Sigmoid colon (tissue), 4 donors: Measurements from ENCODE around the gene DYNC1H1.

ENCODE experiments used
- POLR2A ChIP-seq, 2 donors: fragments of 450-650 bp; IDR thresholded peaks; one replicate each; pipeline ENCODE4 v1.6.1; 2016; ENCODE audit warnings: antibody characterized with exemption in 2 of 2, mild to moderate bottlenecking in 2 of 2, moderate library complexity in 2 of 2
- POLR2AphosphoS5 ChIP-seq, 4 donors: sonication (generic); formaldehyde crosslinking; IDR thresholded peaks; one replicate each; pipeline ENCODE4 v1.6.1; 2017; ENCODE audit warnings: antibody characterized with exemption in 4 of 4
- TF ChIP-seq, protein P1 (sequence below), 4 experiments: fragments of 450-650 bp in 3 of 4; fragments of 200-600 bp in 1 of 4; IDR thresholded peaks; one replicate each; pipeline ENCODE4 v1.5.1; 2016 to 2019; ENCODE audit warnings: antibody characterized with exemption in 4 of 4, mild to moderate bottlenecking in 3 of 4, moderate library complexity in 2 of 4

DNA sequence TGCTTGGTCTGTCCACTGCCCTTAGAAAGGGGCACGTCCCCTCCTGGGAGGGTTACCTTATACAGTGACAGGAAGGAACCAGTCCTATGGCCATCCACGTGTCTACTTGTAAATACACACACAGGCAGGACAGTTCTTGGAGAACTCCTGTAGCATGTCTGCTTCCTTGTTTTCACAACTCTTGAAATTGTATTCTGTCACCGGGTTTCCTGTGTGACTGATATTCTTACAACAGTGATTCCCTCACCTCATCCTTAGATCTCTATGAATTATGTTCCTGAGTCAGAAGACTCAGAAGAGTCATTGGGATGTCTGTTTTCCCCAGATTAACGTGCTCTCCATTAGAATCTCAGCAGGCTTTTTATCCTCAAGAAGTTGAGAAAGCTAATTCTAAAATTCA lies 44.1 kb upstream of the DYNC1H1 start:
- TF ChIP-seq POLR2A (IDR thresholded peaks at IDR 0.05): no peak
- TF ChIP-seq POLR2AphosphoS5 (IDR thresholded peaks at IDR 0.05): no peak
- TF ChIP-seq, protein P1, sequence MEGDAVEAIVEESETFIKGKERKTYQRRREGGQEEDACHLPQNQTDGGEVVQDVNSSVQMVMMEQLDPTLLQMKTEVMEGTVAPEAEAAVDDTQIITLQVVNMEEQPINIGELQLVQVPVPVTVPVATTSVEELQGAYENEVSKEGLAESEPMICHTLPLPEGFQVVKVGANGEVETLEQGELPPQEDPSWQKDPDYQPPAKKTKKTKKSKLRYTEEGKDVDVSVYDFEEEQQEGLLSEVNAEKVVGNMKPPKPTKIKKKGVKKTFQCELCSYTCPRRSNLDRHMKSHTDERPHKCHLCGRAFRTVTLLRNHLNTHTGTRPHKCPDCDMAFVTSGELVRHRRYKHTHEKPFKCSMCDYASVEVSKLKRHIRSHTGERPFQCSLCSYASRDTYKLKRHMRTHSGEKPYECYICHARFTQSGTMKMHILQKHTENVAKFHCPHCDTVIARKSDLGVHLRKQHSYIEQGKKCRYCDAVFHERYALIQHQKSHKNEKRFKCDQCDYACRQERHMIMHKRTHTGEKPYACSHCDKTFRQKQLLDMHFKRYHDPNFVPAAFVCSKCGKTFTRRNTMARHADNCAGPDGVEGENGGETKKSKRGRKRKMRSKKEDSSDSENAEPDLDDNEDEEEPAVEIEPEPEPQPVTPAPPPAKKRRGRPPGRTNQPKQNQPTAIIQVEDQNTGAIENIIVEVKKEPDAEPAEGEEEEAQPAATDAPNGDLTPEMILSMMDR (IDR thresholded peaks at IDR 0.05): no peak
